Testis (tissue), 2 donors: Measurements from ENCODE around the gene GALC.

ENCODE experiments used
- CTCF ChIP-seq, 3 experiments: fragments of 450-650 bp in 2 of 3; fragments of 200-600 bp in 1 of 3; sonication (generic) in 1 of 3; IDR thresholded peaks; one replicate each; pipeline ENCODE4 v1.5.1; 2016 to 2019; ENCODE audit warnings: antibody characterized with exemption in 3 of 3, mild to moderate bottlenecking in 2 of 3, moderate library complexity in 1 of 3
- POLR2A ChIP-seq: fragments of 450-650 bp; IDR thresholded peaks from one replicate; pipeline ENCODE4 v1.6.1; 2017; ENCODE audit warnings: antibody characterized with exemption, mild to moderate bottlenecking, moderate library complexity

GRCh38 chr14:87961246-87961645, 31.7 kb downstream of the GALC start:
- TF ChIP-seq CTCF (IDR thresholded peaks at IDR 0.05) (no peak), POLR2A (no peak)
